GM12873 (cell line): Measurements from ENCODE around the gene THADA.

ENCODE experiments used
- CTCF ChIP-seq: IDR thresholded peaks from 2 replicates; pipeline ENCODE4 v1.5.1; 2012; ENCODE audit warnings: low read depth, mild to moderate bottlenecking, moderate library complexity, low read length, control low read depth; ENCODE audit not compliant: insufficient read depth; ENCODE audit errors: missing control alignments

THADA gene

GRCh38 chr2:43293744-43294695 is 301.8 kb downstream of the THADA start:
- no peak for TF ChIP-seq CTCF

GRCh38 chr2:43292851-43293743 is 302.7 kb downstream of the THADA start:
- TF ChIP-seq CTCF, result no peak

GRCh38 chr2:43292297-43292696 is 303.5 kb downstream of the THADA start:
- no peak for TF ChIP-seq CTCF

GRCh38 chr2:43289331-43289730 is 306.5 kb downstream of the THADA start:
- TF ChIP-seq CTCF, result no peak

- TF ChIP-seq CTCF, result no peak
Observed at GRCh38 chr2:43288417-43289305, 307.2 kb downstream of the THADA start.

- no peak for TF ChIP-seq CTCF
Observed at GRCh38 chr2:43285987-43286386, 309.9 kb downstream of the THADA start.
